HG03378 (cell line): ENCODE results near the gene HTR1A.
A peak's percentile ranks its signal among the peaks of the same experiment; 100 is the strongest.

Experiments
- ATAC-seq: cut with Tn5 transposase; IDR thresholded peaks from one replicate; pipeline ENCODE4 v1.9.1; 2021; ENCODE audit warnings: mild to moderate bottlenecking, moderate library complexity; ENCODE audit not compliant: unreplicated experiment

Gene HTR1A

GRCh38 chr5:63962279-63962678 lies at the start of gene HTR1A:
Gene HTR1A (minus strand): TSS chr5:63962445. CDS start chr5:63961719, 726 bp downstream.
- ATAC-seq, result no peak

- ATAC-seq, result no peak
Observed at GRCh38 chr5:64003966-64004365, 41.7 kb upstream of the HTR1A start.

- no peak for ATAC-seq
Observed at GRCh38 chr5:64000096-64000495, 37.9 kb upstream of the HTR1A start.

GRCh38 chr5:63987053-63987452 lies 24.8 kb upstream of the HTR1A start:
- no peak for ATAC-seq

GRCh38 chr5:63981864-63982263 lies 19.6 kb upstream of the HTR1A start:
- no peak for ATAC-seq

GRCh38 chr5:63963926-63964325 lies 1.7 kb upstream of the HTR1A start:
- no peak for ATAC-seq

GRCh38 chr5:63963080-63963735 lies 963 bp upstream of the HTR1A start:
- peak; percentile 92 for ATAC-seq

GRCh38 chr5:63961598-63962161 lies 565 bp downstream of the HTR1A start:
- ATAC-seq, result no peak

- no peak for ATAC-seq
Observed at GRCh38 chr5:63961125-63961597, 1.1 kb downstream of the HTR1A start.

- no peak for ATAC-seq
Observed at GRCh38 chr5:63960646-63961045, 1.6 kb downstream of the HTR1A start.

GRCh38 chr5:63959177-63959982 lies 2.9 kb downstream of the HTR1A start:
- ATAC-seq, result no peak

- no peak for ATAC-seq
Observed at GRCh38 chr5:63958654-63959053, 3.6 kb downstream of the HTR1A start.

GRCh38 chr5:63957617-63958016 lies 4.6 kb downstream of the HTR1A start:
- ATAC-seq, result no peak

- no peak for ATAC-seq
Observed at GRCh38 chr5:63953217-63953616, 9.0 kb downstream of the HTR1A start.

GRCh38 chr5:63935103-63935502 lies 27.1 kb downstream of the HTR1A start:
- no peak for ATAC-seq

- ATAC-seq, result no peak
Observed at GRCh38 chr5:63931836-63932235, 30.4 kb downstream of the HTR1A start.

GRCh38 chr5:63928451-63928850 lies 33.8 kb downstream of the HTR1A start:
- no peak for ATAC-seq

- no peak for ATAC-seq
Observed at GRCh38 chr5:63923914-63924313, 38.3 kb downstream of the HTR1A start.

- ATAC-seq, result no peak
Observed at GRCh38 chr5:63919763-63920478, 42.3 kb downstream of the HTR1A start.

GRCh38 chr5:63916786-63917185 lies 45.5 kb downstream of the HTR1A start:
- ATAC-seq, result no peak

GRCh38 chr5:63911871-63912270 lies 50.4 kb downstream of the HTR1A start:
- ATAC-seq, result no peak
